SK-N-MC (cell line): Measurements from ENCODE around the gene PES1.
"Not testable (repeated sequence)": the region's sequence is repeated elsewhere in the genome, so short reads cannot be mapped to it uniquely, and the experiment has no call there.

Experiments
- DNase-seq: peaks from one replicate; pipeline ENCODE4 v3.0.0-alpha.2; 2011; ENCODE audit warnings: low read depth, low spot score
- H3K27ac ChIP-seq: fragments of 200-600 bp; sonication (generic); 2 replicates; pipeline ENCODE4 v1.5.1; 2016; ENCODE audit warnings: mixed run types
- H3K36me3 ChIP-seq: fragments of 200-600 bp; sonication (generic); 2 replicates; pipeline ENCODE4 v1.6.1; 2017; ENCODE audit warnings: antibody characterized with exemption, low read length, mixed read lengths; ENCODE audit not compliant: insufficient read depth
- H3K4me3 ChIP-seq: fragments of 200-600 bp; sonication (generic); 2 replicates; pipeline ENCODE4 v1.5.1; 2016
- H3K9ac ChIP-seq: fragments of 200-600 bp; sonication (generic); 2 replicates; pipeline ENCODE4 v1.8.0; 2017; ENCODE audit warnings: mixed run types, mixed read lengths; ENCODE audit not compliant: insufficient read length
- H3K9me3 ChIP-seq: fragments of 200-600 bp; sonication (generic); 2 replicates; pipeline ENCODE4 v1.6.1; 2017; ENCODE audit warnings: low read depth, mild to moderate bottlenecking, antibody characterized with exemption, low read length, moderate library complexity, mixed read lengths
- EZH2 ChIP-seq: fragments of 200-600 bp; sonication (generic); IDR thresholded peaks from one replicate; pipeline ENCODE4 v1.6.1; 2017; ENCODE audit warnings: antibody characterized with exemption
- FOXP2 ChIP-seq: optimal IDR thresholded peaks from 2 replicates; pipeline ENCODE3; 2011; ENCODE audit warnings: mild to moderate bottlenecking, moderate library complexity; ENCODE audit not compliant: insufficient read depth; ENCODE audit errors: extremely low read length, control extremely low read depth
- POLR2AphosphoS5 ChIP-seq: IDR thresholded peaks from 2 replicates; pipeline ENCODE4 v1.6.1; 2012; ENCODE audit warnings: mild to moderate bottlenecking, low read depth, low read length, borderline replicate concordance

PES1 gene

GRCh38 chr22:30603801-30604200 is 12.1 kb upstream of the PES1 start:
- Histone ChIP-seq H3K36me3 (no peaks in the 10 kb centered on the region), H3K9ac (no peak overlapping the region), H3K4me3 (no peak overlapping the region), H3K9me3 (no peaks in the 10 kb centered on the region), H3K27ac (no peak overlapping the region)
- DNase-seq, result no peak
- no peak for TF ChIP-seq POLR2AphosphoS5

DNA sequence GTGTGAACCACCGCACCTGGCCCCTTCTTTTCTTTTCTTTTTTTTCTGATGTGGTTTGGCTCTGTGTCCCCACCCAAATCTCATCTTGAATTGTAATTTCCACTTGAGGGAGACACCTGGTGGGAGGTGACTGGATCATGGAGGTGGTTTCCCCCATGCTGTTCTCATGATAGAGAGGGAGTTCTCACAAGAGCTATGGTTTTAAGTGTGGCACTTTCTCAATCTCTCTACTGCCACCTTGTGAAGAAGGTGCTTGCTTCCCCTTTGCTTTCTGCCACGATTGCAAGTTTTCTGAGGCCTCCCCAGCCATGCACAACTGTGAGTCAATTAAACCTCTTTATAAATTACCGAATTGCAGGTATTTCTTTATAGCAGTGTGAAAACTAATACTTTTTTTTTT is 10.3 kb upstream of the PES1 start:
- no peak for TF ChIP-seq FOXP2
- TF ChIP-seq POLR2AphosphoS5, result no peak
- no peak for TF ChIP-seq EZH2

GRCh38 chr22:30601464-30601863 is 9.8 kb upstream of the PES1 start:
- H3K36me3 ChIP-seq, result no peaks in the 10 kb centered on the region
- no peak overlapping the region for H3K4me3 ChIP-seq
- no peak overlapping the region for H3K27ac ChIP-seq
- no peaks in the 10 kb centered on the region for H3K9me3 ChIP-seq
- TF ChIP-seq POLR2AphosphoS5 (no peak), EZH2 (no peak), FOXP2 (no peak)
- DNase-seq, result no peak
- no peak overlapping the region for H3K9ac ChIP-seq

More for the DNA sequence above, 10.3 kb upstream of the PES1 start:
- no peak for DNase-seq
- Histone ChIP-seq H3K9ac (no peak overlapping the region), H3K9me3 (no peaks in the 10 kb centered on the region), H3K36me3 (no peaks in the 10 kb centered on the region), H3K4me3 (no peak overlapping the region), H3K27ac (no peak overlapping the region)

DNA sequence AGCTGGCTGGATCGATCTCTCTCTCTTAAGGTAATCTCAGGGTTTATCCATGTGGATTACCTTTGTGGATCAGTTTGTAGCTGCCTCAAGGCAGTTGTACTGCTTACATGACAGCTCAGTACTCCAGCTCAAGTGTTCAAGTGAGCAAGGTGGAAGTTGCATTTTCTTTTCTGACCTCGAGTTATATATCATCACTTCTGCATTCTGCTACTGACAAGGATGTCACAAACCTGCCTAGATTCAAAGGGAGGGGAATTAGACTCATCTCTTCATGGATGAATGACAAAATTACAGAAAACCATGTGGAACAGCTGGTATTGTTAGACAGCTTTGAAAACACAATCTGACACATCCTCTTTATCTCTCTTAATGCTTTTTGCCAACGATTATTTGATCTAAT is 9.2 kb upstream of the PES1 start:
- Histone ChIP-seq H3K4me3 (no peak overlapping the region), H3K36me3 (no peaks in the 10 kb centered on the region), H3K9ac (no peak overlapping the region), H3K9me3 (no peaks in the 10 kb centered on the region), H3K27ac (no peak overlapping the region)
- TF ChIP-seq POLR2AphosphoS5 (no peak), EZH2 (no peak), FOXP2 (no peak)
- no peak for DNase-seq

GRCh38 chr22:30598986-30599385 is 7.3 kb upstream of the PES1 start:
- no peak for TF ChIP-seq EZH2
- TF ChIP-seq POLR2AphosphoS5, result no peak
- TF ChIP-seq FOXP2, result no peak
- Histone ChIP-seq H3K9ac (no peak overlapping the region), H3K4me3 (no peak overlapping the region), H3K36me3 (no peaks in the 10 kb centered on the region), H3K27ac (no peak overlapping the region), H3K9me3 (no peaks in the 10 kb centered on the region)
- DNase-seq, result no peak

DNA sequence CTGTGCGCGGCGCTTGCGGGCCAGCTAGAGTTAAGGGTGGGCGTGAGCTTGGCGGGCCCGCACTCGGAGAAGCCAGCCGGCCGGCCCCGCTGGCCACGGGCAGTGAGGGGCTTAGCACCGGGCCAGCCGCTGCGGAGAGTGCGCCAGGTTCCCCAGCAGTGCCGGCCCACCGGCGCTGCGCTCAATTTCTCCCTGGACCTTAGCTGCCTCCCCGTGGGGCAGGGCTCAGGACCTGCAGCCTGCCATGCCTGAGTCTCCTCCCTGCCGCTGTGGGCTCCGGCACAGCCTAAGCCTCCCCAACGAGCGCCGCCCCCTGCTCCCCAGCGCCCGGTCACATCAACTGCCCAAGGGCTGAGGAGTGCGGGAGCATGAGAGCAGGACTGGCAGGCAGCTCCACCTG is 5.2 kb upstream of the PES1 start:
- DNase-seq, result no peak
- Histone ChIP-seq H3K9me3 (no peaks in the 10 kb centered on the region), H3K4me3 (no peak overlapping the region), H3K36me3 (no peaks in the 10 kb centered on the region), H3K27ac (no peak overlapping the region), H3K9ac (no peak overlapping the region)
- no peak for TF ChIP-seq POLR2AphosphoS5
- no peak for TF ChIP-seq EZH2
- no peak for TF ChIP-seq FOXP2

- TF ChIP-seq EZH2 (no peak), POLR2AphosphoS5 (no peak), FOXP2 (no peak)
- no peaks in the 10 kb centered on the region for H3K9me3 ChIP-seq
- H3K27ac ChIP-seq, result no peak overlapping the region
- H3K9ac ChIP-seq, result no peak overlapping the region
- DNase-seq, result no peak
- no peaks in the 10 kb centered on the region for H3K36me3 ChIP-seq
- H3K4me3 ChIP-seq, result no peak overlapping the region
Observed at GRCh38 chr22:30596199-30596598, 4.5 kb upstream of the PES1 start.

GRCh38 chr22:30592360-30592713 is 627 bp upstream of the PES1 start:
- H3K36me3 ChIP-seq, result peaks cover 30% of the 10 kb centered on the region
- H3K9me3 ChIP-seq, H3K27ac ChIP-seq, H3K4me3 ChIP-seq, H3K9ac ChIP-seq, DNase-seq: not testable (repeated sequence)

GRCh38 chr22:30591191-30591587 is 521 bp downstream of the PES1 start:
- Histone ChIP-seq H3K27ac (peak overlapping the region; percentile 69; the same call in 1 of the 2 replicates), H3K4me3 (peak overlapping the region; percentile 98), H3K9me3 (no peaks in the 10 kb centered on the region), H3K9ac (peak overlapping the region; percentile 100), H3K36me3 (peaks cover 41% of the 10 kb centered on the region)
- TF ChIP-seq EZH2 (no peak), FOXP2 (no peak), POLR2AphosphoS5 (no peak)
- no peak for DNase-seq
